K562 (cell line): ENCODE data around the gene BLID. TPM values are rescaled to one million over a fixed set of nuclear protein-coding genes. Genes with fewer than 3 reads are reported as not detected.

Source experiments
- EGR1 ChIP-seq: fragments of 450-650 bp; conservative IDR thresholded peaks from 2 replicates; pipeline ENCODE4 v1.6.1; 2017; ENCODE audit warnings: mild to moderate bottlenecking
- ETV5 ChIP-seq: sonication (generic); formaldehyde crosslinking; IDR thresholded peaks from 2 replicates; pipeline ENCODE4 v1.4.0; 2020; ENCODE audit warnings: low read depth, mild to moderate bottlenecking, missing genetic modification reagents
- HNRNPH1 ChIP-seq: fragments of 200-400 bp; formaldehyde crosslinking; optimal IDR thresholded peaks from 2 replicates; pipeline ENCODE3; 2017; ENCODE audit warnings: low read depth, mild to moderate bottlenecking, low read length, moderate library complexity
- MYC ChIP-seq, 2 experiments: fragments of 250-450 bp in 1 of 2; sonication (Bioruptor Pico) in 1 of 2; IDR thresholded peaks; 2 replicates each; pipeline versions ENCODE4 v1.5.1 to v1.6.1; 2012 to 2021; ENCODE audit warnings: low read depth in 2 of 2, borderline replicate concordance in 1 of 2, improper control_type of control experiment in 1 of 2, low read length in 1 of 2, mild to moderate bottlenecking in 1 of 2, moderate library complexity in 1 of 2
- PHF8 ChIP-seq: fragments of 200-600 bp; sonication (generic); IDR thresholded peaks from 2 replicates; pipeline ENCODE4 v1.6.1; 2012; ENCODE audit warnings: mixed run types, mild to moderate bottlenecking, inconsistent platforms, low read length, moderate library complexity, borderline replicate concordance
- XRCC4 ChIP-seq: IDR thresholded peaks from one replicate; pipeline ENCODE4 v1.6.1; 2011; ENCODE audit not compliant: insufficient read depth, insufficient read length; ENCODE audit errors: extremely low read depth
- ZNF551 ChIP-seq: fragments of 250-450 bp; sonication (Bioruptor Pico); IDR thresholded peaks from 2 replicates; pipeline ENCODE4 v1.5.0; 2021; ENCODE audit warnings: mild to moderate bottlenecking, moderate library complexity
- polyA plus RNA-seq, 8 experiments: library from polyadenylated mRNA; depleted of rRNA in 4 of 8; stranded (reverse) in 5 of 8; unstranded in 3 of 8; fragments of >200 nt; fragmentation: Nextera tagmentation in 2 of 8; fragmentation: Illumina TruSeq in 1 of 8; extraction: Ambion mirVana in 2 of 8; extraction: Trizol in 1 of 8; gene quantifications; 2 replicates each; pipeline versions ENCODE4 v1.2.1 to v1.2.3, GENCODE V29; 2011 to 2014; ENCODE audit warnings: inconsistent platforms in 1 of 8, missing spikeins in 1 of 8
- total RNA-seq, 7 experiments: library from RNA; depleted of rRNA in 6 of 7; stranded (reverse); fragments of >200 nt in 6 of 7; fragmentation: Illumina TruSeq in 2 of 7; extraction: Trizol in 2 of 7; gene quantifications; 2 replicates each; pipeline versions ENCODE4 v1.2.1 to v1.2.3, GENCODE V29; 2011 to 2021; ENCODE audit warnings: low replicate concordance in 1 of 7
- TF ChIP-seq, protein P1 (sequence below): fragments of 450-650 bp; IDR thresholded peaks from 2 replicates; pipeline ENCODE4 v1.6.1; 2016; ENCODE audit warnings: low read depth

The BLID gene
- total and polyA plus RNA-seq, 9 of the 15 experiments (the other 6 are each of a cell fraction or from before 2014, with no cell fraction given) = not detected

DNA sequence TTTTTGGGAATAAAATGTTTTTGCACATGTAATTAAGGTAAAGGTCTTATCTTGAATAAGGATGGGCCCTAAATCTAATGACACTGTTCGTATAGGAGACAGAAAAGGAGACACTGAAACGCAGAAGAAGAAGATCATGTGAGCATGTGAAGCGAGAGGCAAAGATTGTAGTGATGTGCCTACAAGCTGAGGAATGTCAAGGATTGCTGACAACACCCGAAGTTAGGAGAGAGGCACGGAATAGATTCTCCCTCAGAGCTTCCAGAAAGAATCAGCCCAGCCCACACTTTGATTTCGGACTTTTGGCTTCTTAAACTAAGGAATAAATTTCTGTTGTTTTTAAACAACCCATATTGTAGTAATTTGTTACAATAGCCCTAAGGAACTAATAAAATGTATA lies 4.1 kb upstream of the BLID start (continued):
- TF ChIP-seq, protein P1, sequence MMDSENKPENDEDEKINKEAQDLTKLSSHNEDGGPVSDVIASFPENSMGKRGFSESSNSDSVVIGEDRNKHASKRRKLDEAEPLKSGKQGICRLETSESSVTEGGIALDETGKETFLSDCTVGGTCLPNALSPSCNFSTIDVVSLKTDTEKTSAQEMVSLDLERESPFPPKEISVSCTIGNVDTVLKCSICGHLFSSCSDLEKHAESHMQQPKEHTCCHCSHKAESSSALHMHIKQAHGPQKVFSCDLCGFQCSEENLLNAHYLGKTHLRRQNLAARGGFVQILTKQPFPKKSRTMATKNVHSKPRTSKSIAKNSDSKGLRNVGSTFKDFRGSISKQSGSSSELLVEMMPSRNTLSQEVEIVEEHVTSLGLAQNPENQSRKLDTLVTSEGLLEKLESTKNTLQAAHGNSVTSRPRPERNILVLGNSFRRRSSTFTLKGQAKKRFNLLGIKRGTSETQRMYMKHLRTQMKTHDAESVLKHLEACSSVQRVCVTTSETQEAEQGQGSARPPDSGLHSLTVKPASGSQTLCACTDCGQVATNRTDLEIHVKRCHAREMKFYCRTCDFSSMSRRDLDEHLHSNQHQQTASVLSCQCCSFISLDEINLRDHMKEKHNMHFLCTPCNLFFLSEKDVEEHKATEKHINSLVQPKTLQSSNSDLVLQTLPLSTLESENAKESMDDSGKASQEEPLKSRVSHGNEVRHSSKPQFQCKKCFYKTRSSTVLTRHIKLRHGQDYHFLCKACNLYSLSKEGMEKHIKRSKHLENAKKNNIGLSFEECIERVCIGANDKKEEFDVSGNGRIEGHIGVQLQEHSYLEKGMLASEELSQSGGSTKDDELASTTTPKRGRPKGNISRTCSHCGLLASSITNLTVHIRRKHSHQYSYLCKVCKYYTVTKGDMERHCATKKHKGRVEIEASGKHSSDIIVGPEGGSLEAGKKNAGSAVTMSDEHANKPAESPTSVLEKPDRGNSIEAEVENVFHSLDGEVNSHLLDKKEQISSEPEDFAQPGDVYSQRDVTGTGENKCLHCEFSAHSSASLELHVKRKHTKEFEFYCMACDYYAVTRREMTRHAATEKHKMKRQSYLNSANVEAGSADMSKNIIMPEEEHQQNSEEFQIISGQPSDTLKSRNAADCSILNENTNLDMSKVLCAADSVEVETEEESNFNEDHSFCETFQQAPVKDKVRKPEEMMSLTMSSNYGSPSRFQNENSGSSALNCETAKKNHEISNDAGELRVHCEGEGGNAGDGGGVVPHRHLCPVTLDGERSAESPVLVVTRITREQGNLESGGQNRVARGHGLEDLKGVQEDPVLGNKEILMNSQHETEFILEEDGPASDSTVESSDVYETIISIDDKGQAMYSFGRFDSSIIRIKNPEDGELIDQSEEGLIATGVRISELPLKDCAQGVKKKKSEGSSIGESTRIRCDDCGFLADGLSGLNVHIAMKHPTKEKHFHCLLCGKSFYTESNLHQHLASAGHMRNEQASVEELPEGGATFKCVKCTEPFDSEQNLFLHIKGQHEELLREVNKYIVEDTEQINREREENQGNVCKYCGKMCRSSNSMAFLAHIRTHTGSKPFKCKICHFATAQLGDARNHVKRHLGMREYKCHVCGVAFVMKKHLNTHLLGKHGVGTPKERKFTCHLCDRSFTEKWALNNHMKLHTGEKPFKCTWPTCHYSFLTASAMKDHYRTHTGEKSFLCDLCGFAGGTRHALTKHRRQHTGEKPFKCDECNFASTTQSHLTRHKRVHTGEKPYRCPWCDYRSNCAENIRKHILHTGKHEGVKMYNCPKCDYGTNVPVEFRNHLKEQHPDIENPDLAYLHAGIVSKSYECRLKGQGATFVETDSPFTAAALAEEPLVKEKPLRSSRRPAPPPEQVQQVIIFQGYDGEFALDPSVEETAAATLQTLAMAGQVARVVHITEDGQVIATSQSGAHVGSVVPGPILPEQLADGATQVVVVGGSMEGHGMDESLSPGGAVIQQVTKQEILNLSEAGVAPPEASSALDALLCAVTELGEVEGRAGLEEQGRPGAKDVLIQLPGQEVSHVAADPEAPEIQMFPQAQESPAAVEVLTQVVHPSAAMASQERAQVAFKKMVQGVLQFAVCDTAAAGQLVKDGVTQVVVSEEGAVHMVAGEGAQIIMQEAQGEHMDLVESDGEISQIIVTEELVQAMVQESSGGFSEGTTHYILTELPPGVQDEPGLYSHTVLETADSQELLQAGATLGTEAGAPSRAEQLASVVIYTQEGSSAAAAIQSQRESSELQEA = no peak
- TF ChIP-seq EGR1 = no peak
- no peak for TF ChIP-seq MYC (IDR thresholded peaks at IDR 0.05; ENCODE audit: low read depth, low read length)
- no peak for TF ChIP-seq MYC (CRISPR knock-in tag; IDR thresholded peaks at IDR 0.05; ENCODE audit: borderline replicate concordance, low read depth)
- TF ChIP-seq ZNF551 (CRISPR knock-in tag) = no peak
- TF ChIP-seq ETV5 (CRISPR knock-in tag) = no peak
- TF ChIP-seq XRCC4 = no peak
- TF ChIP-seq PHF8 = no peak
- TF ChIP-seq HNRNPH1 = no peak
